Epithelial cell of esophagus (primary cell): ENCODE measurements around the gene GPATCH2.

Source experiments
- DNase-seq: peaks from one replicate; pipeline ENCODE4 v3.0.0; 2010; ENCODE audit warnings: low read depth
- H3K4me3 ChIP-seq: 2 replicates; pipeline ENCODE4 v1.5.1; 2011; ENCODE audit warnings: mild to moderate bottlenecking, low read length, control low read depth
- CTCF ChIP-seq: IDR thresholded peaks from 2 replicates; pipeline ENCODE4 v1.5.1; 2011; ENCODE audit warnings: low read depth, mild to moderate bottlenecking, low read length, control low read depth, inconsistent platforms; ENCODE audit not compliant: insufficient read depth; ENCODE audit errors: missing control alignments

The GPATCH2 gene

GRCh38 chr1:217617126-217617525 is 13.8 kb downstream of the GPATCH2 start:
- no peak for DNase-seq
- no peak for TF ChIP-seq CTCF
- H3K4me3 ChIP-seq, result no peak overlapping the region

- TF ChIP-seq CTCF, result no peak
- H3K4me3 ChIP-seq, result no peak overlapping the region
- no peak for DNase-seq
Observed at GRCh38 chr1:217614200-217614712, 16.6 kb downstream of the GPATCH2 start.

GRCh38 chr1:217605390-217605789 is 25.5 kb downstream of the GPATCH2 start:
- TF ChIP-seq CTCF, result no peak
- DNase-seq, result no peak
- no peak overlapping the region for H3K4me3 ChIP-seq

- H3K4me3 ChIP-seq, result no peak overlapping the region
- DNase-seq, result no peak
- TF ChIP-seq CTCF, result no peak
Observed at GRCh38 chr1:217602380-217602779, 28.5 kb downstream of the GPATCH2 start.

GRCh38 chr1:217599154-217599553 is 31.7 kb downstream of the GPATCH2 start:
- TF ChIP-seq CTCF, result no peak
- no peak for DNase-seq
- H3K4me3 ChIP-seq, result no peak overlapping the region

- H3K4me3 ChIP-seq, result no peak overlapping the region
- no peak for TF ChIP-seq CTCF
Observed at GRCh38 chr1:217590598-217590997, 40.3 kb downstream of the GPATCH2 start.

GRCh38 chr1:217586586-217586985 is 44.3 kb downstream of the GPATCH2 start:
- TF ChIP-seq CTCF, result no peak
- no peak for DNase-seq
- H3K4me3 ChIP-seq, result no peak overlapping the region

More at GRCh38 chr1:217590598-217590997, 40.3 kb downstream of the GPATCH2 start:
- no peak for DNase-seq
